Astrocyte of the cerebellum (primary cell): ENCODE results near the gene GMPS.

Experiments used
- DNase-seq: peaks from one replicate; pipeline ENCODE4 v3.0.0-alpha.2; 2011; ENCODE audit warnings: low read depth
- H3K4me3 ChIP-seq: 2 replicates; pipeline ENCODE4 v1.5.1; 2011; ENCODE audit warnings: mild to moderate bottlenecking, low read depth, low read length, moderate library complexity
- in situ Hi-C: cut with HindIII; loops from 2 replicates; pipeline ENCODE4 v1.10.0; 2017; ENCODE audit warnings: low sequenced_read_pairs
- TF ChIP-seq, protein P1 (sequence below): IDR thresholded peaks from 2 replicates; pipeline ENCODE4 v1.5.1; 2012; ENCODE audit warnings: low read length, low read depth, moderate library complexity, mild to moderate bottlenecking; ENCODE audit errors: missing control alignments

GMPS gene

GRCh38 chr3:155912090-155912489, 41.6 kb downstream of the GMPS start:
- TF ChIP-seq, protein P1, sequence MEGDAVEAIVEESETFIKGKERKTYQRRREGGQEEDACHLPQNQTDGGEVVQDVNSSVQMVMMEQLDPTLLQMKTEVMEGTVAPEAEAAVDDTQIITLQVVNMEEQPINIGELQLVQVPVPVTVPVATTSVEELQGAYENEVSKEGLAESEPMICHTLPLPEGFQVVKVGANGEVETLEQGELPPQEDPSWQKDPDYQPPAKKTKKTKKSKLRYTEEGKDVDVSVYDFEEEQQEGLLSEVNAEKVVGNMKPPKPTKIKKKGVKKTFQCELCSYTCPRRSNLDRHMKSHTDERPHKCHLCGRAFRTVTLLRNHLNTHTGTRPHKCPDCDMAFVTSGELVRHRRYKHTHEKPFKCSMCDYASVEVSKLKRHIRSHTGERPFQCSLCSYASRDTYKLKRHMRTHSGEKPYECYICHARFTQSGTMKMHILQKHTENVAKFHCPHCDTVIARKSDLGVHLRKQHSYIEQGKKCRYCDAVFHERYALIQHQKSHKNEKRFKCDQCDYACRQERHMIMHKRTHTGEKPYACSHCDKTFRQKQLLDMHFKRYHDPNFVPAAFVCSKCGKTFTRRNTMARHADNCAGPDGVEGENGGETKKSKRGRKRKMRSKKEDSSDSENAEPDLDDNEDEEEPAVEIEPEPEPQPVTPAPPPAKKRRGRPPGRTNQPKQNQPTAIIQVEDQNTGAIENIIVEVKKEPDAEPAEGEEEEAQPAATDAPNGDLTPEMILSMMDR, result no peak
- in situ Hi-C loops, result no loop called here
- DNase-seq, result no peak
- no peak overlapping the region for H3K4me3 ChIP-seq

DNA sequence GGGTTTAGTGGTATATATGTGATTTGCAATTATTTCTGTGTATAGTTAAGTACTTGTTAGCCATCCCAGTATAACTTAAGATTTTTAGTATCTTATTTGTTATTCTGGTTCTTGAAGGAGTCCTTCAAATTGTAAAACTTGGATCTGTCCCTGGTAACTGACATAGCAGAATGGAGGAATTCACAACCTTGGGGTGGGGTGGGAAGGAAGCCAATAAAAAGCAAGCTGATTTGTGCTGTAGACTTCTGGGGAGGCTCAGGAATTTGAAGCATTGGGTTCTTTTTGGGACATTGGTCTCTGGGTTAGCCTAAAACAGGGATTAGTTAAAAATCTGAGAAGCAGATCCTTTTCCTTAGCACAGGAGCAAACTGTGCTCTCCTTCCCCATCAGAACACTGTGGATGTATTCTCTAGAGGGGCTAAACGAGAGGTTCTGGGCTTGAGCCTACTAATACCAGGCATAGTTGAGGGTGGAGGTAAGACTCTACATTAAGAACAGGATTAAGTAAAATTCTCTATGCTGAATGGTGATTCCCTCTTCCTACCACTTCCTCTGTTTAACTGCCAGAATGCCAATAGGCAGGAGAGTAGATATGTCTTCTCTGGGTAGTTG, 42.2 kb downstream of the GMPS start:
- DNase-seq, result peak; percentile 5
- no peak overlapping the region for H3K4me3 ChIP-seq
- in situ Hi-C loops, result no loop called here
- TF ChIP-seq, protein P1, result no peak

DNA sequence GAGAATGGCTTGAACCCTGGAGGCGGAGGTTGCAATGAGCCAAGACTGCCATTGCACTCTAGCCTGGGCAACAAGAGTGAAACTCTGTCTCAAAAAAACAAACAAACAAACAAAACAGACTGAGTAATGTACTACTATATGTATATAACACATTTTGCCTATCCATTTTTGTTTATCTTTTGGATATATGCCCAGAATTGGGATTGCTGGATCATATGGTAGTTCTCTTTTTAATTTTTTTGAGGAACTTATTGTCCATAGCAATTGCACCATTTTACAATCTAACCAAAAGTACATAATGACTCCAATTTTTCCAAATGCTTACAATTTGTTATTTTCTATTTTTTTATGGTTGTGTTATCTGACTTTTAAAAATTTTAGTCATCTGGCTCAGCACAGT, 47.3 kb downstream of the GMPS start:
- in situ Hi-C loops, result no loop called here
- DNase-seq, result no peak
- TF ChIP-seq, protein P1, result no peak
- no peak overlapping the region for H3K4me3 ChIP-seq

- DNase-seq, result no peak
- in situ Hi-C loops, result no loop called here
- TF ChIP-seq, protein P1, result no peak
- no peak overlapping the region for H3K4me3 ChIP-seq
Measured at GRCh38 chr3:155919728-155920127, 49.3 kb downstream of the GMPS start.

DNA sequence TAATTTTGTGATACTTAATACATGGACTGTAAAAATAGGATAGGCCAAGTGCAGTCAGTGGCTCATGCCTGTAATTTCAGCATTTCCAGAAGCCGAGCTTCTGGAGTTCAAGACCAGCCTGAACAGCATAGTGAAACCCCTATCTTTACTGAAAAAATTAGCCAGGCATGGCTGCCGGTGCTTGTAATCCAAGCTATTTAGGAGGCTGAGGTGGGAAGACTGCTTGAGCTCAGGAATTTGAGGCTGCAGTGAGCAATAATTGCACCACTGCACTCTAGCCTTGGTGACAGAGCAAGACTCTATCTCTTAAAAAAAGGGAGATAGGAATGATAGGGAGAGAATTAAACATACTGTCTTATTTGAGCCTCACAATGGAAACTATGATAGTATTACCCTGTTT, 51.0 kb downstream of the GMPS start:
- DNase-seq, result no peak
- TF ChIP-seq, protein P1, result no peak
- in situ Hi-C loops, result no loop called here
- no peak overlapping the region for H3K4me3 ChIP-seq

GRCh38 chr3:155934230-155934629, 63.8 kb downstream of the GMPS start:
- H3K4me3 ChIP-seq, result no peak overlapping the region
- no peak for DNase-seq
- in situ Hi-C loops, result no loop called here
- TF ChIP-seq, protein P1, result no peak
